KMS-11 (cell line): ENCODE measurements around the gene HOMEZ.
"Not testable (repeated sequence)": the region's sequence is repeated elsewhere in the genome, so short reads cannot be mapped to it uniquely, and the experiment has no call there.

ENCODE experiments used
- H2AFZ ChIP-seq: fragments of 200-600 bp; sonication (generic); 2 replicates; pipeline ENCODE4 v1.6.1; 2016; ENCODE audit warnings: antibody characterized with exemption, mixed run types, low read depth
- H3K27ac ChIP-seq: fragments of 200-600 bp; sonication (generic); 2 replicates; pipeline ENCODE4 v1.6.1; 2016; ENCODE audit warnings: mild to moderate bottlenecking, mixed run types
- H3K27me3 ChIP-seq: fragments of 200-600 bp; sonication (generic); 2 replicates; pipeline ENCODE4 v1.6.1; 2017; ENCODE audit warnings: mild to moderate bottlenecking, low read depth, mixed run types, moderate library complexity; ENCODE audit not compliant: insufficient read depth
- H3K36me3 ChIP-seq: fragments of 200-600 bp; sonication (generic); 2 replicates; pipeline ENCODE4 v1.6.1; 2017; ENCODE audit warnings: mild to moderate bottlenecking, mixed run types; ENCODE audit not compliant: insufficient read depth
- H3K4me1 ChIP-seq: fragments of 200-600 bp; sonication (generic); 2 replicates; pipeline ENCODE4 v1.6.1; 2016; ENCODE audit warnings: mild to moderate bottlenecking, low read depth, mixed run types; ENCODE audit not compliant: poor library complexity, severe bottlenecking
- H3K4me2 ChIP-seq: fragments of 200-600 bp; sonication (generic); 2 replicates; pipeline ENCODE4 v1.7.0; 2016; ENCODE audit warnings: mild to moderate bottlenecking, mixed run types
- H3K4me3 ChIP-seq: fragments of 200-600 bp; sonication (generic); IDR thresholded peaks from 2 replicates; pipeline ENCODE4 v1.6.1; 2017; ENCODE audit warnings: low read depth, low read length, mixed read lengths; ENCODE audit not compliant: insufficient read depth
- H3K79me2 ChIP-seq: fragments of 200-600 bp; sonication (generic); 2 replicates; pipeline ENCODE4 v1.6.1; 2016; ENCODE audit warnings: low read depth, mixed run types; ENCODE audit not compliant: insufficient read depth
- H3K9ac ChIP-seq: fragments of 200-600 bp; sonication (generic); 2 replicates; pipeline ENCODE4 v1.6.1; 2016; ENCODE audit warnings: mild to moderate bottlenecking, mixed run types
- H4K20me1 ChIP-seq: fragments of 200-600 bp; sonication (generic); 2 replicates; pipeline ENCODE4 v1.6.1; 2016; ENCODE audit warnings: mild to moderate bottlenecking, mixed run types; ENCODE audit not compliant: insufficient read depth
- TF ChIP-seq, protein P1 (sequence below): fragments of 200-600 bp; sonication (generic); conservative IDR thresholded peaks from 2 replicates; pipeline ENCODE4 v1.6.1; 2017; ENCODE audit warnings: low read depth, mild to moderate bottlenecking, antibody characterized with exemption, low read length, moderate library complexity, mixed read lengths

HOMEZ gene

DNA sequence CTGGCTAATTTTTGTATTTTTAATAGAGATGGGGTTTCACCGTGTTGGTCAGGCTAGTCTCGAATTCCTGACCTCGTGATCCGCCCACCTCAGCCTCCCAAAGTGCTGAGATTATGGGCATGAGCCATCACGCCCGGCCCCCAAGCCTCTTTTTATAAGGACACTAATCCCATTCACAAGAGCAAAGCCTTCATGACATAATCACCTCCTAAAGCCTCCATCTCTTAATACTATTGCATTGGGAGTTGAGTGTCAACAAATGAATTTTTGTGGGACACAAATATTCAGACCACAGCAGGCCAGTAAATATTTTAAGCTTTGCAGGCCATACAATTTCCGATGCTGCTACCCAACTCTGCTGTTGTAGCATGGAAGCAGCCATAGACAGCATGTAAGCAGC is 37.3 kb downstream of the HOMEZ start:
- Histone ChIP-seq H3K4me3 (no peak overlapping the region), H3K4me2 (no peak overlapping the region), H3K36me3 (no peaks in the 10 kb centered on the region), H3K9ac (no peak overlapping the region), H3K27ac (no peak overlapping the region), H2AFZ (no peak overlapping the region), H3K79me2 (no peaks in the 10 kb centered on the region), H3K4me1 (no peaks in the 10 kb centered on the region), H4K20me1 (no peaks in the 10 kb centered on the region), H3K27me3 (no peaks in the 10 kb centered on the region)
- TF ChIP-seq, protein P1, sequence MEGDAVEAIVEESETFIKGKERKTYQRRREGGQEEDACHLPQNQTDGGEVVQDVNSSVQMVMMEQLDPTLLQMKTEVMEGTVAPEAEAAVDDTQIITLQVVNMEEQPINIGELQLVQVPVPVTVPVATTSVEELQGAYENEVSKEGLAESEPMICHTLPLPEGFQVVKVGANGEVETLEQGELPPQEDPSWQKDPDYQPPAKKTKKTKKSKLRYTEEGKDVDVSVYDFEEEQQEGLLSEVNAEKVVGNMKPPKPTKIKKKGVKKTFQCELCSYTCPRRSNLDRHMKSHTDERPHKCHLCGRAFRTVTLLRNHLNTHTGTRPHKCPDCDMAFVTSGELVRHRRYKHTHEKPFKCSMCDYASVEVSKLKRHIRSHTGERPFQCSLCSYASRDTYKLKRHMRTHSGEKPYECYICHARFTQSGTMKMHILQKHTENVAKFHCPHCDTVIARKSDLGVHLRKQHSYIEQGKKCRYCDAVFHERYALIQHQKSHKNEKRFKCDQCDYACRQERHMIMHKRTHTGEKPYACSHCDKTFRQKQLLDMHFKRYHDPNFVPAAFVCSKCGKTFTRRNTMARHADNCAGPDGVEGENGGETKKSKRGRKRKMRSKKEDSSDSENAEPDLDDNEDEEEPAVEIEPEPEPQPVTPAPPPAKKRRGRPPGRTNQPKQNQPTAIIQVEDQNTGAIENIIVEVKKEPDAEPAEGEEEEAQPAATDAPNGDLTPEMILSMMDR = no peak

GRCh38 chr14:23245282-23245681 is 40.6 kb downstream of the HOMEZ start:
- no peak overlapping the region for H3K4me2 ChIP-seq
- no peak overlapping the region for H2AFZ ChIP-seq
- no peak overlapping the region for H3K9ac ChIP-seq
- H3K27me3 ChIP-seq = no peaks in the 10 kb centered on the region
- H3K4me1 ChIP-seq = peaks cover 10% of the 10 kb centered on the region
- no peak overlapping the region for H3K4me3 ChIP-seq
- H3K27ac ChIP-seq = no peak overlapping the region
- H4K20me1 ChIP-seq = no peaks in the 10 kb centered on the region
- no peaks in the 10 kb centered on the region for H3K79me2 ChIP-seq
- no peaks in the 10 kb centered on the region for H3K36me3 ChIP-seq
- TF ChIP-seq, protein P1 = no peak

DNA sequence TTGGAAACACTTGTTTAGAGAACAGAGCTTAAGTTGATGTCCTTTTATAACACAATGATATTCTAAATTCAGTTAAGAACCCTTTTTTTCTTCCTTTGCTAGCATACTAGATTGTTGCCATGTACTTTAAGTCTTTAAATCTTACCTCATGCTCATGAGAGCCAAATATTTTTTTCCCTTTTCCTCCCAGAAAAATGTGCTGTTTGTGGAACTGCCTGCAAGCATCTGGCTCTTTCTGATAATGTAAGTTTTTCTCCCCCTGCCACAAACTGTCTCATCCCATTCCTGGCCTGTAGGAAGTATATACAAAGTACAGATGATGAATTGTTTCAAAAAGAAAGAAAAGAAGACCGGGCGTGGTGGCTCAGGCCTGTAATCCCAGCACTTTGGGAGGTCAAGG is 42.9 kb downstream of the HOMEZ start:
- H3K79me2 ChIP-seq = no peaks in the 10 kb centered on the region
- no peak overlapping the region for H3K9ac ChIP-seq
- H3K27me3 ChIP-seq = no peaks in the 10 kb centered on the region
- peaks cover 21% of the 10 kb centered on the region for H3K4me1 ChIP-seq
- TF ChIP-seq, protein P1 = no peak
- no peaks in the 10 kb centered on the region for H4K20me1 ChIP-seq
- H2AFZ ChIP-seq = no peak overlapping the region
- H3K36me3 ChIP-seq = no peaks in the 10 kb centered on the region
- H3K4me3 ChIP-seq = no peak overlapping the region
- no peak overlapping the region for H3K27ac ChIP-seq
- no peak overlapping the region for H3K4me2 ChIP-seq

DNA sequence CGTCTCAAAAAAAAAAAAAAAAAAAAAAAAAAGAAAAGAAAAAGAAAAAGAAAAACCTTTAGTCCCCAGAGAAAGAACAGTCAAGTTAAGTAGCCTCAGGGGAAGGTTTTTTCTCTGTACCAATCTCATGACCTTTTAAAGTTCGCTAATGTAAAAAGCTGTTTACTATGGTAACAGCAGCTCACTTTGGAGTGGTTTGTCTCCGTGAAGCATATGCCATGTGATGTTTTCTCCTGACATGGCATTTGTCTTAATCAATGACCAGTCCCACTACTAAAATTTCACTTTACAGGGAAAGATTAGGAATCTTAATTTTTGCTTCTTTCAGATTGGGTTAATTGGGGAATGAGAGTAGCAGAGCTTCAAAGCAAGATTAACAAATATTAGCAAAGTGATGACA is 43.9 kb downstream of the HOMEZ start:
- H4K20me1 ChIP-seq = no peaks in the 10 kb centered on the region
- no peaks in the 10 kb centered on the region for H3K79me2 ChIP-seq
- peaks cover 21% of the 10 kb centered on the region for H3K4me1 ChIP-seq
- no peaks in the 10 kb centered on the region for H3K36me3 ChIP-seq
- H3K4me3 ChIP-seq = no peak overlapping the region
- H3K4me2 ChIP-seq = no peak overlapping the region
- no peak overlapping the region for H3K27ac ChIP-seq
- TF ChIP-seq, protein P1 = no peak
- no peaks in the 10 kb centered on the region for H3K27me3 ChIP-seq
- H3K9ac ChIP-seq = no peak overlapping the region
- no peak overlapping the region for H2AFZ ChIP-seq

GRCh38 chr14:23241061-23241715 is 44.7 kb downstream of the HOMEZ start:
- H3K36me3 ChIP-seq, H4K20me1 ChIP-seq, H3K4me3 ChIP-seq, H3K9ac ChIP-seq, H3K79me2 ChIP-seq, H3K27me3 ChIP-seq, H3K4me2 ChIP-seq, H2AFZ ChIP-seq, H3K27ac ChIP-seq: not testable (repeated sequence)
- peaks cover 21% of the 10 kb centered on the region for H3K4me1 ChIP-seq
